ENCODE results near the gene DAPK2.
"Not testable (repeated sequence)": the region's sequence is repeated elsewhere in the genome, so short reads cannot be mapped to it uniquely, and the experiment has no call there.

The DAPK2 gene

GRCh38 chr15:63901912-63902670, 144.2 kb downstream of the DAPK2 start:
- no peak overlapping the region for H3K4me3 ChIP-seq (ENCODE audit: control insufficient read depth, low read depth, low read length)
- no peak for TF ChIP-seq CTCF (conservative IDR thresholded peaks at IDR 0.05; ENCODE audit: control insufficient read depth, insufficient read depth, low read depth, low read length)
- DNase-seq (ENCODE audit: low read depth), result no peak

- no peak for DNase-seq (ENCODE audit: low read depth)
- no peak overlapping the region for H3K4me3 ChIP-seq (ENCODE audit: control insufficient read depth, low read depth, low read length)
- no peak for TF ChIP-seq CTCF (conservative IDR thresholded peaks at IDR 0.05; ENCODE audit: control insufficient read depth, insufficient read depth, low read depth, low read length)
Observed at GRCh38 chr15:63900306-63900705, 146.0 kb downstream of the DAPK2 start.

GRCh38 chr15:63899606-63900005, 146.7 kb downstream of the DAPK2 start:
- DNase-seq (ENCODE audit: low read depth); H3K4me3 ChIP-seq (ENCODE audit: control insufficient read depth, low read depth, low read length): not testable (repeated sequence)

GRCh38 chr15:63899193-63899592, 147.1 kb downstream of the DAPK2 start:
- no peak for DNase-seq (ENCODE audit: low read depth)
- H3K4me3 ChIP-seq (ENCODE audit: control insufficient read depth, low read depth, low read length), result no peak overlapping the region
- TF ChIP-seq CTCF (conservative IDR thresholded peaks at IDR 0.05; ENCODE audit: control insufficient read depth, insufficient read depth, low read depth, low read length), result no peak

GRCh38 chr15:63896336-63897115, 149.8 kb downstream of the DAPK2 start:
- DNase-seq (ENCODE audit: low read depth), result peak; percentile 73
- no peak overlapping the region for H3K4me3 ChIP-seq (ENCODE audit: control insufficient read depth, low read depth, low read length)
- no peak for TF ChIP-seq CTCF (conservative IDR thresholded peaks at IDR 0.05; ENCODE audit: control insufficient read depth, insufficient read depth, low read depth, low read length)

- no peak for TF ChIP-seq CTCF (conservative IDR thresholded peaks at IDR 0.05; ENCODE audit: control insufficient read depth, insufficient read depth, low read depth, low read length)
- DNase-seq (ENCODE audit: low read depth), result no peak
- no peak overlapping the region for H3K4me3 ChIP-seq (ENCODE audit: control insufficient read depth, low read depth, low read length)
Observed at GRCh38 chr15:63895787-63896218, 150.5 kb downstream of the DAPK2 start.

GRCh38 chr15:63895194-63895593, 151.1 kb downstream of the DAPK2 start:
- H3K4me3 ChIP-seq (ENCODE audit: control insufficient read depth, low read depth, low read length), result no peak overlapping the region
- no peak for DNase-seq (ENCODE audit: low read depth)
- TF ChIP-seq CTCF (conservative IDR thresholded peaks at IDR 0.05; ENCODE audit: control insufficient read depth, insufficient read depth, low read depth, low read length), result no peak
